Esophagus muscularis mucosa (tissue), 4 donors: Measurements from ENCODE around the gene STAT5B. TPM values are rescaled to one million over a fixed set of nuclear protein-coding genes. Genes with fewer than 3 reads are reported as not detected.
"Not testable (repeated sequence)": the region's sequence is repeated elsewhere in the genome, so short reads cannot be mapped to it uniquely, and the experiment has no call there.

Experiments
- DNase-seq: peaks from one replicate; pipeline ENCODE4 v3.0.0-alpha.2; 2017; ENCODE audit errors: extremely low spot score
- H3K27ac ChIP-seq, 4 donors: fragments of 200-600 bp; sonication (generic); replicated peaks in 1 of 4; 1 replicate in 3 of 4; 2 replicates in 1 of 4; pipeline ENCODE4 v1.5.1; 2016 to 2019; ENCODE audit warnings: mild to moderate bottlenecking in 1 of 4
- H3K27me3 ChIP-seq, 4 donors: fragments of 200-600 bp; sonication (generic); one replicate each; pipeline versions ENCODE4 v1.5.1 to v1.6.0; 2016 to 2019
- H3K36me3 ChIP-seq, 4 donors: fragments of 200-600 bp; sonication (generic); one replicate each; pipeline ENCODE4 v1.5.1; 2016 to 2019
- H3K4me1 ChIP-seq, 4 donors: fragments of 200-600 bp; sonication (generic); one replicate each; pipeline ENCODE4 v1.5.1; 2016 to 2019
- H3K4me3 ChIP-seq, 4 donors: fragments of 200-600 bp; sonication (generic); 1 replicate in 2 of 4; 2 replicates in 2 of 4; pipeline ENCODE4 v1.5.1; 2016 to 2019; ENCODE audit warnings: mild to moderate bottlenecking in 4 of 4, moderate library complexity in 1 of 4
- H3K9me3 ChIP-seq, 4 donors: fragments of 200-600 bp; sonication (generic); 1 replicate in 3 of 4; 2 replicates in 1 of 4; pipeline ENCODE4 v1.5.1; 2016 to 2019
- CTCF ChIP-seq, 3 experiments: fragments of 200-600 bp in 2 of 3; fragments of 450-650 bp in 1 of 3; sonication (generic) in 2 of 3; IDR thresholded peaks; one replicate each; pipeline ENCODE4 v1.5.1; 2017 to 2019; ENCODE audit warnings: antibody characterized with exemption in 3 of 3, mild to moderate bottlenecking in 2 of 3, moderate library complexity in 1 of 3
- EP300 ChIP-seq: sonication (generic); formaldehyde crosslinking; IDR thresholded peaks from one replicate; pipeline ENCODE4 v1.6.1; 2017; ENCODE audit warnings: antibody characterized with exemption
- POLR2A ChIP-seq: fragments of 450-650 bp; IDR thresholded peaks from one replicate; pipeline ENCODE4 v1.6.1; 2017; ENCODE audit warnings: antibody characterized with exemption, moderate library complexity, mild to moderate bottlenecking, low read depth
- POLR2AphosphoS5 ChIP-seq, 2 donors: sonication (generic); formaldehyde crosslinking; IDR thresholded peaks; one replicate each; pipeline ENCODE4 v1.6.1; 2017; ENCODE audit warnings: antibody characterized with exemption in 2 of 2
- WGBS: methylation state at CpG from one replicate; pipeline ENCODE4 v1.1.5; 2018; 5-methylcytosine and 5-hydroxymethylcytosine counted together
- intact Hi-C: fragments of 100-400 bp; cut with DNase I; formaldehyde crosslinking; loops from one replicate; pipeline ENCODE4 v1.15.1; 2023
- total RNA-seq, 4 donors: library from RNA; depleted of rRNA; stranded (reverse); fragments of >200 nt; gene quantifications; one replicate each; pipeline versions ENCODE4 v1.1.0 to v1.2.1, GENCODE V29; 2016

Gene STAT5B
- total RNA-seq, 4 donors from 2014 or later = 75.0 to 93.4 (median 85.2) TPM

GRCh38 chr17:42214156-42214555 lies 62.0 kb downstream of the STAT5B start:
- Histone ChIP-seq H3K27ac (no peak overlapping the region), H3K36me3 (peaks cover 62 to 98% (median 97%) of the 10 kb centered on the region in 4 donors), H3K27me3 (no peaks in the 10 kb centered on the region), H3K4me1 (peaks cover 5 to 21% (median 7%) of the 10 kb centered on the region in 4 donors), H3K4me3 (no peak overlapping the region), H3K9me3 (no peaks in the 10 kb centered on the region)
- WGBS = 84% methylated on average over 2 of the region's 2 CpGs
- no peak for TF ChIP-seq EP300
- TF ChIP-seq CTCF (IDR thresholded peaks at IDR 0.05) = no peak
- no peak for TF ChIP-seq POLR2A
- intact Hi-C loops = no loop called here
- no peak for DNase-seq

DNA sequence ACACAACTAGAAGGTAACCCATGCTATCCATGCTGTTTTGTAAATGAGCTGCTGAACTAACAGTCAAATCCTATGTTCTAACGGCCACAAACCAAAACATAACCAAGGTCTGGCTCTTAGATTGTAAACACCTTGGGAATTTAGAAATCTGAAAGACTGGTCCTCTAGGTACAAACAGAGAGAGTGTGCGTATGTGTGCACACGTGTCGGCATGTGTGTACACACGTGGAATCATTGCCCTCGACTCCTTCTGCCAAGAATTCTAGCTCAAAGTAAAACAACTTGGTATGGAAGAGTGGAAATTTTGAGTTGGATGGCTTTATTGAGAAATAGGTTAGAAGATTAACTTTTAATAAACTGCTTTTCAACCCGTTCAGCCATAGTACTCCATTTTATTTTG lies 63.8 kb downstream of the STAT5B start:
- intact Hi-C loops = no loop called here

DNA sequence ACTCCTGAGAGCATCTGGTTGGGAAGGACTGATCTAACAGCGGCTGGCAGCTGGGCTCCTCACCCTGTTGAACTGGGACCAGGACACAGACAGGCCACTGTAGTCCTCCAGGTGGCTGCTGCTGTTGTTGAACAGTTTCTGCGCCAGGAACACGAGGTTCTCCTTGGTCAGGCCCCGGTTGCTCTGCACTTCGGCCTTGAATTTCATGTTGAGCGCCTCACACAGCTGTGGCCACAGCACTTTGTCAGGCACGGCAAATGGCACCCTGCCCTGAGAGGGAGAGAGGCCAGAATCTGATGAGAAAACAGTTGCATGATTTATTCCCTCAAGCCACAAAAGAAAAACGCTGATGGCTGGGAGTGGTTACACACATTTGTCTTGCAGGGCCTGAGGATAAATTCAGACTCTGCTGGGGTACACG lies 64.3 kb downstream of the STAT5B start:
- H3K4me1 ChIP-seq = peaks cover 5 to 21% (median 7%) of the 10 kb centered on the region in 4 donors
- 55% methylated on average over 7 of the region's 9 CpGs for WGBS
- H3K36me3 ChIP-seq = peaks cover 62 to 100% (median 96%) of the 10 kb centered on the region in 4 donors
- intact Hi-C loops, H3K9me3 ChIP-seq, H3K27me3 ChIP-seq, H3K4me3 ChIP-seq: not testable (repeated sequence)
- peak overlapping the region; percentile 34 to 52 (median 38) for H3K27ac ChIP-seq
- TF ChIP-seq POLR2AphosphoS5 (IDR thresholded peaks at IDR 0.05) = peak; percentile 11 to 28
- peak; percentile 93 for DNase-seq

More for the DNA sequence above, 63.8 kb downstream of the STAT5B start:
- Histone ChIP-seq H3K4me1 (peaks cover 5 to 21% (median 7%) of the 10 kb centered on the region in 4 donors), H3K27ac (peak overlapping the region; percentile 34 to 52 (median 38)), H3K4me3 (no peak overlapping the region), H3K27me3 (no peaks in the 10 kb centered on the region), H3K36me3 (peaks cover 62 to 100% (median 96%) of the 10 kb centered on the region in 4 donors), H3K9me3 (no peaks in the 10 kb centered on the region)
- no peak for TF ChIP-seq CTCF (IDR thresholded peaks at IDR 0.05)
- no peak for TF ChIP-seq POLR2AphosphoS5 (IDR thresholded peaks at IDR 0.05)
- no peak for TF ChIP-seq POLR2A
- TF ChIP-seq EP300 = no peak
- no peak for DNase-seq
- 69% methylated on average over 7 of the region's 7 CpGs for WGBS

DNA sequence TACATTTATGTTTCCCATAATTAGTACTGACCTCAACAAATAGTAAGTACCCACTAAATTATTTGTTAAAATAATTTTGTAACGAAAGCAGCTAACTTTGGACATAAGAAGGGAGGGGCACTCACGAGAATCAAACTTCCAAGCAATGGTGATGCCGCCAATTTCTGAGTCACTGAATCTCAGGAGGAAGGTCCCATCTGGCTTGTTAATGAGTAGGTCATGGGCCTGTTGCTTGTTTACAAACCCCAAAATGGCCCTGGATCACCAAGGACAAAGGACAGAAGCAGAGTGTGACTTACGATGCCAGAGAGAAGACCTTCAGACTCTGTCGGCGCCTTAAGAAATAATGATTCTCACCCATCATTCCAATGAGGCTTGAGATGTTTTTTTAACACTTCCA lies 66.1 kb downstream of the STAT5B start:
- TF ChIP-seq POLR2A (no peak), CTCF (IDR thresholded peaks at IDR 0.05) (no peak), EP300 (no peak), POLR2AphosphoS5 (IDR thresholded peaks at IDR 0.05) (no peak)
- peaks cover 5 to 21% (median 7%) of the 10 kb centered on the region in 4 donors for H3K4me1 ChIP-seq
- H3K27ac ChIP-seq = no peak overlapping the region
- DNase-seq = no peak
- H3K27me3 ChIP-seq = no peaks in the 10 kb centered on the region
- no peak overlapping the region for H3K4me3 ChIP-seq
- H3K9me3 ChIP-seq = no peaks in the 10 kb centered on the region
- peaks cover 63 to 100% (median 96%) of the 10 kb centered on the region in 4 donors for H3K36me3 ChIP-seq
- WGBS = 86% methylated on average over 6 of the region's 6 CpGs
- intact Hi-C loops = no loop called here

DNA sequence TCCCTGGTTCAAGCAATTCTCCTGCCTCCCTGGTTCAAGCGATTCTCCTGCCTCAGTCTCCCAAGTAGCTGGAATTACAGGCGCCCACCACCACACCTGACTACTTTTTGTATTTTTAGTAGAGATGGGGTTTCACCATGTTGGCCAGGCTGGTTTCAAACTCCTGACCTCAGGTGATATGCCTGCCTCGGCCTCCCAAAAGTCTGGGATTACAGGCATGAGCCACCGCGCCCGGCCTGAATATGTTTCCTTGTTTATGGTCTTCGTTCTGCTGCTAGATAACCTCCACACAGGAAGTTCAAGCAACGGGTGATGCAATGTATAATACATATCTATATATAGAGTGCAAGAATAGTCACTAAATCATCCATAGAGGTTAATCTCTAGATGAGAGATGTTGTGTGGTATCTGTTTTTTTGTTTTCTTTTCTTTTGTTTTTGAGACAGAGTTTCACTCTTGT lies 70.0 kb downstream of the STAT5B start:
- DNase-seq, H3K4me3 ChIP-seq, H3K4me1 ChIP-seq, H3K9me3 ChIP-seq, H3K27ac ChIP-seq, H3K27me3 ChIP-seq, intact Hi-C loops: not testable (repeated sequence)
- WGBS = 74% methylated on average over 8 of the region's 8 CpGs
- H3K36me3 ChIP-seq = peaks cover 66 to 98% (median 96%) of the 10 kb centered on the region in 4 donors

GRCh38 chr17:42203354-42203753 lies 72.8 kb downstream of the STAT5B start:
- intact Hi-C loops = no loop called here
- Histone ChIP-seq H3K36me3 (peaks cover 50 to 89% (median 79%) of the 10 kb centered on the region in 4 donors), H3K9me3 (no peaks in the 10 kb centered on the region), H3K27me3 (no peaks in the 10 kb centered on the region), H3K4me3 (no peak overlapping the region), H3K27ac (no peak overlapping the region), H3K4me1 (peaks cover 0 to 5% (median 0%) of the 10 kb centered on the region in 4 donors)
- TF ChIP-seq CTCF (IDR thresholded peaks at IDR 0.05) (no peak), EP300 (no peak)
- no peak for DNase-seq
- 97% methylated on average over 2 of the region's 2 CpGs for WGBS
